ENCODE measurements around the gene DYNLT3.

Gene DYNLT3

GRCh38 chrX:37813570-37813969 lies 33.8 kb downstream of the DYNLT3 start:
- DNase-seq (ENCODE audit: extremely low read depth, low read depth) = no peak
- no peak for TF ChIP-seq CTCF (IDR thresholded peaks at IDR 0.05; ENCODE audit: low read depth, low read length)

- DNase-seq (ENCODE audit: extremely low read depth, low read depth) = no peak
- no peak for TF ChIP-seq CTCF (IDR thresholded peaks at IDR 0.05; ENCODE audit: low read depth, low read length)
Observed at GRCh38 chrX:37812110-37812509, 35.3 kb downstream of the DYNLT3 start.

- no peak for TF ChIP-seq CTCF (IDR thresholded peaks at IDR 0.05; ENCODE audit: low read depth, low read length)
- no peak for DNase-seq (ENCODE audit: extremely low read depth, low read depth)
Observed at GRCh38 chrX:37809970-37810369, 37.4 kb downstream of the DYNLT3 start.

- DNase-seq (ENCODE audit: extremely low read depth, low read depth) = no peak
- no peak for TF ChIP-seq CTCF (IDR thresholded peaks at IDR 0.05; ENCODE audit: low read depth, low read length)
Observed at GRCh38 chrX:37803057-37803456, 44.3 kb downstream of the DYNLT3 start.

GRCh38 chrX:37802028-37802427 lies 45.3 kb downstream of the DYNLT3 start:
- TF ChIP-seq CTCF (IDR thresholded peaks at IDR 0.05; ENCODE audit: low read depth, low read length) = no peak
- DNase-seq (ENCODE audit: extremely low read depth, low read depth) = no peak

GRCh38 chrX:37800717-37801116 lies 46.7 kb downstream of the DYNLT3 start:
- no peak for DNase-seq (ENCODE audit: extremely low read depth, low read depth)
- no peak for TF ChIP-seq CTCF (IDR thresholded peaks at IDR 0.05; ENCODE audit: low read depth, low read length)

GRCh38 chrX:37799936-37800335 lies 47.4 kb downstream of the DYNLT3 start:
- no peak for DNase-seq (ENCODE audit: extremely low read depth, low read depth)
- no peak for TF ChIP-seq CTCF (IDR thresholded peaks at IDR 0.05; ENCODE audit: low read depth, low read length)

Data from AG09319 (cell line).